Colon (tissue), 2 donors: ENCODE data around the gene UFSP2.

ENCODE experiments used
- FAIRE-seq: peaks from 2 replicates; lab custom pipeline; 2012; peaks lifted over from hg19 to GRCh38; lab: Jason Lieb, UNC
- donor health status: control.
- donor health status: control.

UFSP2 gene

DNA sequence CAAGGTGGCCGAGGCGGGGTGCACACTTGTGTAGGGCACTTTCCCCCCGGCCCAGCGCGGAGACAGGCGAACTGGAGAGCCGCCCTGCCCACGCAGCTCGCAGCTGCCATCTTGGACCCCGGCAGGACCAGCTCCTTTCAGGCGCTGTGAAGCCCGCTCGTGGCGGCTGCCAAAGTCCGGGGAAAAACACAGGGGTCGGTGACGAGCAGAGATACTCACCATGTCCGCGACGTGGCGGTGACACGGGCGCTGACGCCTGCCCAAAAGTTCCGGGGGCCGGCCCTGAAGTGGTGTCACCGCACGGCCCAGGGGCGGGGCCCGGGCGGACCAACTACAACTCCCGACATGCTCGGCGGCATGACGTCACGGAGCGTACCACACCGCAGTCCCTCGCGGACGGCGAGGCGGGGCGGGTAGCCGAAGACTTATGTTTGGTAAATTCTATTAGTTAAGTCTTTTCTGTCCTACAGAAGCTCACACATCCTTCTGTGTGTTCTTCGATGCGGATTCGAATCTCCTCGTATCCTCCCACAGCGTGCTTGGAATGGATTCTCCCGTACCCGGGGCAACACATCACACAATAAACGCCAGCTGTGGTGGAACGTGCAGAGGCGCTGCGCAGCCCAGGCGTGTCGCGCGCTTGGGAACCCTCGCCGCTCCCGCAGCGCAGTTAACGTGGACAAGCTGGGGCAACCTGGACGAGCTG is at the start of gene UFSP2:
TSS of gene UFSP2 (minus strand) at position 318 of the 706 bp plus-strand sequence. CDS start at position 222, 96 bp downstream.
- FAIRE-seq, result no peak

GRCh38 chr4:185473247-185473646 is 47.5 kb upstream of the UFSP2 start:
- no peak for FAIRE-seq

GRCh38 chr4:185472103-185472542 is 46.4 kb upstream of the UFSP2 start:
- FAIRE-seq, result no peak

GRCh38 chr4:185471235-185472102 is 45.7 kb upstream of the UFSP2 start, which contains the start of gene CCDC110:
Gene CCDC110 (minus strand): TSS chr4:185471733. CDS start chr4:185471683, 50 bp downstream.
- FAIRE-seq, result no peak

DNA sequence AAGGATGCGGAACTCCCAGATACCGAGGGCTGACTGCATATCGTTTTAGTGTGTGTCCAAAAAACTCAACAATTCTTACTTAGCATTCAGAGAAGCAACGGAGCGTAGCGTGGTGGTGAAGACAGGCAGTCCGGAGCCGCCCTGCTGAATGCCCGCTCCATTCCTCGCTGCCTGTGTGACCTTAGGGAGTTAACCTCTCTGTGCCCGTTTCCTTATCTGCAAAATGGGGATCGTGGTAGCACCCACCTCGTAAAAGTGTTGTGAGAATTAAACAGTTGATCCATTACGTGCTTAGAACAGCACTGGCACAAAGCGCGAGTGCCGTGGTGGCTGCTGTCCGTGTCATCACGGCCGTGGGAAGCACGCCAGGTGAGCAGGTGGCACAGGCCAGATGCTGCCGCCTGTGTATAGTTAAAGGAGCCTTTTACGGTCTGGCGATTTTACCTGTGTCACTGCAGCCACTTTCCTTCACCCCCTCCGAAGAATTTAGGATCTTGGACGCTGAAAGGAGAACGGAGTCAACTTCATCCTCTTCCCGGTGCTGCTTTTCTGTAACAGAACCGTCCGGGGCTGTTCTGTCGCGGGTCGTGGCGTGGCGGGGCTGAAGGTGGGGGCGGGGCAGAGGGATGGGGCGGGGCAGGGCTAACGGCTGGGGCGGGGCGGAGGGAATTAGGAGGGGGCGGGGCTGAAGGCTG is 44.9 kb upstream of the UFSP2 start:
- FAIRE-seq, result no peak

DNA sequence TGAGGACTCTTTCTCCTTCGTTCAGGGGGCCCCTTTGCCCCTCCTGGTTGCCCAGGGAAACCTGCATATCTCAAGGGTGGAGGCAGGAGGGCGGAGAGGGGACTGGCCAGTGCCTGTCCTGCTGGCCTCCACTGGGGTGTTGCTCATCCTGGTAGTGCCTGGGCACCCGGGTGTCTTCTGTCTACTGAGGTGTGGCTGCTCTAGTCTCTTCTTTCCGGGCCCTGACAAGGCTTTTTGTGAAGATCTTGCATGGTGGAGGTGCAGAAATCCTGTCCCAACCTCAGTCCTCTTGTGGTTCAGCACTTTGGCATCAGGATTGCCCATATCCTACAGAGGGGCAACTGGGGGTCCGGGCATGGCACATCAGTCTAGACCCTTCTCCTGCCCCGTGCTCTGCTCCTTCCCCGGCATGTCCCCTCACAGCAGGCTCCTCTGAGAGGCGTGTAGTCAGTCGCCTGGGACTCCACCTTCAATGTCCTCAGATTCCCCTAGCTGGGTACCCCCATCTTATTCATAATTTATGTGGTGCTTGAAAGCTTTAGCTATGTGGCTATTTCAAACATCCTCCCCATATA is 43.9 kb upstream of the UFSP2 start:
- no peak for FAIRE-seq

- FAIRE-seq, result no peak
These were observed 43.2 kb upstream of the UFSP2 start for GRCh38 chr4:185468999-185469398.

- FAIRE-seq, result no peak
These were observed 42.2 kb upstream of the UFSP2 start for GRCh38 chr4:185467991-185468390.

- FAIRE-seq, result no peak
These were observed 41.3 kb upstream of the UFSP2 start for GRCh38 chr4:185467101-185467500.

DNA sequence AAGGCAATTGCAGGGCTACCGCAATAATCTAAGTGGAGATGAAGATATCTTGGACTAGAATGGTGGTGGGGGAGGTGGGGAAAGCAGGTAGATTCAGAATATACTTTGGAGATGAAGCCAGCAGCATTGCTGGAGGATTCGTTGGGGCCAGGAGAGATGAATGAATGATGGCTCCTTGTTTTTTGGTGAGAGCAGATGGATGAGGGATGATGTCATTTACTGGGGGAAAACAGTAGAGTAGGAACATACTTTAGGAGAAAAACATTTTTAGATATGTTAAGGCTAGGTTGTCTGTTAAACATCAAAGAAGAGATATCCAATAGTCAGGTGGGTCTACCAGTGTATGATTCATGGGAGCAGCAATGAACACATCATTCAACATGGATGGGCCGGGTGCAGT is 39.9 kb upstream of the UFSP2 start:
- FAIRE-seq, result no peak

DNA sequence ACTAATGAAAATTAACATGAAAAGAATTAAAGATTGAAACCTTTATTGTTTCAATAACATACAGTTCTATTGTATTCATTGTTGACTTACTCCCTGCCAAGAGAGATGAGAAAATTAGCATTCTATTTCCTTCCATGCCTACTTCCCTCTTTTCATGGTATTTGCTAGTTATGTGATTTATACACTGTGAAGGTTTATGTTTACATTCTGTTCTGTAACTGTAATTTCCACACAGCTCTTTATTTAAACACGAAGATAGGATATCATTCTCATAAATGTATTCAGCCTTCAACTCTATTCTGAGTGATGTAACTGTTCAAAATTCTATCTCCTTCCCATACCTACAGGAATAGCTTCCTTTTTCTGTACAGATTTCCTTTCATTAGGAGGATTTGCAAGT is 39.1 kb upstream of the UFSP2 start:
- FAIRE-seq, result peak; percentile 21

- no peak for FAIRE-seq
These were observed 38.4 kb upstream of the UFSP2 start for GRCh38 chr4:185464183-185464582.

DNA sequence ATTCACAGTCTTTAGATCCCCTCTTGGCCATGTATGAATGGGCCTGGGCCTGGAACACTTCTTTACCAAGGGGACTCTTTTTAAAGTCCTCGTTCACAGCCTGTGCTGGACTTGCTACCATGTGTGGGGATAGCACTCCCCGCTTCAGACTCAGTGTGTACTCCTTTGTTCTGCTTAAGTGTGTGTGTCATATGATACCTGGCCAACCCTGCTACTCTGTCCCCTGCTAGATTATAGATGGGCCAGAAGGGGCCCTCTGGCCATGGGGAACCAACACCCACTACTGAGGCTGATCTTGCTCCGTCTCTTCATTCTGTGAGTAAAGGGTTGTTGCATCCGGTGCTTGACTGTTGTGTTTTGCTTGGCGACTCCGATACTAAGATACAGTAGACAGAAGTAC is 37.8 kb upstream of the UFSP2 start:
- FAIRE-seq, result no peak

- FAIRE-seq, result no peak
These were observed 35.8 kb upstream of the UFSP2 start for GRCh38 chr4:185461565-185461964.

DNA sequence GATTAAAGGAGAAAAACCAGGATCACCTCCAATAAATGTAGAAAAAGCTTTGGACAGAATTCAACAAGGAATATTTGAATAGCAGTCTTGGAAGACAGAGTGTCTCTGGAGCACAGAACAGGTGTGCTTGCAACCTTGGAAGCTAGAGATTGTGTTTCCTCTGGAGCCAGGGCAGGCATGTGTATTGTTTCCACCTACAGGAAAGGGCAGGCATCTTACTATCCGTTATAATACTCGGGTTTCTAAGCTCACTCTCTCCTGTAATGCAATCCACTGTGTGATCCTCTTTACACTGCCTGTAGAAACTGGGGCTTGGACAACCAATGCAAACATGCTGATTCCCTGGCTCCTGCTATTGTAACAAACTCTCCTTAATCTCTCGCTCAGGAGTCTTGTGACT is 31.4 kb upstream of the UFSP2 start:
- FAIRE-seq, result no peak

DNA sequence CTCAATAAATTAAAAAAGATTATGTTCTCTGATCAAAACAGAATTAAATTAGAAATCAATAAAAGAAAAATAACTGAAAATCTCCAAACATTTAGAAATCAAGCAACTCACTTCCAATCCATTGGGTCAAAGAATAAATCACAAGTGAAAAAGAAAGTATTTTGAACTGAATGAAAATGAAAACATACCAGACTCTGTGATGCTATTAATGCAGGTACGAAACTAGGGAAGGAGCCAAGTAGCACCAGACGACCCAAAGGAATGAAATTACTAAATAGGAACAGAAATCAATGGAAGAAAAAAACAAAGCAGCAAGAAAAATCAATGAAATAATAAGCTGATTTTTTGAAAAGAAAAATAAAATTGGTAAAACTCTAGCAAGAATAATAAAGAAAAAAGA is 30.4 kb upstream of the UFSP2 start:
- no peak for FAIRE-seq

DNA sequence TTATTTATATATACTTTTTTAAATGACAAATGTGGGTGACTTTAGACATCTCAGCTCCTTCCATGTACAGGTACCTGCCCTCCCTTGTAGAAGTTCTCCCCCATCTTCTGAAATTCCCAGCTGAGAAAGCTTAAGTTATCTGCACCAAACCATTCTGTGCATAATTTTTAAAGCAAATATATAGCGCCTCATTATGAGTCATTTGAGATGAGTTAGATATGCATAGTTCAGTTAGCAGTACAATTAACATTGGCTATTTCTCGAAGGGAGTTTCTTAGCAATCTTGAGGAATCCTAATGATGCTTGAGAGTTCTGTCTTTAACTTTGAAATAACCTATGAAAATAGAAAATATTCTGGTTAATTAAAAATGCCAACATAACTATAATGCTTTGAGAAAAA is 19.4 kb upstream of the UFSP2 start:
- no peak for FAIRE-seq

DNA sequence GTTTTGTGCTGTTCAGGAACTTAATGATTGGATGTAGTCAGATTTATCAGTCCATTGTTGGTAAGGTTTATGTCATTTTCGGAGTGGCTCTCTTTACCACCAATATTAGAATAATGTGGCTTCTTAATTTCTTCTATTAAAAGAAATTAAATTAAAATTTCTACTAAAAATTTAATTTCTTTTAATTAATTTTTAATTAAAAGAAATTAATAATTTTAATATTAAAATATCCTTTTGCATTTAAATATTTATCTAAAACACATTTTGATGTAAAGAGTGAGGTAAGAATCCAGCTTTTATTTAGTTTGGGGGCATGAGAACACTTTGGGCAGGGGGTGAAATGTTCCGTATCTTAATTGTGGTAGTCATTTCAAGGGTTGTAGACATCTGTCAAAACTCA is 15.7 kb upstream of the UFSP2 start:
- FAIRE-seq, result no peak

- FAIRE-seq, result no peak
These were observed 12.0 kb upstream of the UFSP2 start for GRCh38 chr4:185437809-185438208.

- no peak for FAIRE-seq
These were observed 9.7 kb upstream of the UFSP2 start for GRCh38 chr4:185435466-185435865.

DNA sequence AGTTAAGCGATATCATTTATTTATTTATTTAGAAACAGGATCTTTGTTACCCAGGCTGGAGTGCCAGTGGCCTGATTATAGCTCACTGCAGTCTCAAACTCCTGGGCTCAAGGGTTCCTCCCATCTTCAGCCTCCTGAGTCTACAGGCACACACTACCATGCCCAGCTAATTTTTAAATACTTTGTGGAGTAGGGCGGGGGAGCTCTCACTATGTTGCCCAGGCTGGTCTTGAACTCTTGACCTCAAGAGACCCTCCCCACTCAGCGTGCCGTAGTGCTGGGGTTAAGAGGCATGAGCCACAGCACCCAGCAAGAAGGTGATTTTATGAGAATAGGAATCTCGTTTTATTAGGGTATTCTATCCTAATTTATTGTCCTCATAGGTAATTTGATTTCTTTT is 3.9 kb upstream of the UFSP2 start:
- FAIRE-seq, result no peak

GRCh38 chr4:185426960-185427688 is 1.4 kb upstream of the UFSP2 start:
- FAIRE-seq, result no peak
